IMR-90 (cell line): ENCODE measurements around the gene NBEA. TPM values are rescaled to one million over a fixed set of nuclear protein-coding genes. Genes with fewer than 3 reads are reported as not detected.

Experiments
- ATAC-seq: fragments of 200-7000 bp; cut with Tn5 transposase; 2 replicates; pipeline ENCODE4 v1.9.1; 2020; ENCODE audit warnings: low read depth, mild to moderate bottlenecking, moderate library complexity
- BruUV-seq: library from RNA; stranded (reverse); fragments of 400-500 nt; replicated peaks from 2 replicates; lab custom pipeline; 2021; lab: Mats Ljungman, UMichigan
- CTCF ChIA-PET: fragments of 300-600 bp; formaldehyde crosslinking; extraction: SDS; loops from one replicate; lab custom pipeline; 2021; ENCODE audit warnings: antibody characterized with exemption; lab: Yijun Ruan, JAX
- POLR2A ChIA-PET: fragments of 300-600 bp; sonication (Branson Sonifier 250); formaldehyde crosslinking; loops from one replicate; lab custom pipeline; 2022; ENCODE audit warnings: antibody characterized with exemption; ENCODE audit not compliant: unreplicated experiment; lab: Charles Lee
- DNase-seq: peaks from one replicate; pipeline ENCODE4 v3.0.0; 2013
- H2AFZ ChIP-seq: replicated peaks from 2 replicates; pipeline ENCODE3; 2013; ENCODE audit warnings: low read length, mild to moderate bottlenecking; ENCODE audit not compliant: poor library complexity
- H2AK5ac ChIP-seq: 2 replicates; pipeline ENCODE4 v1.6.1; 2013; ENCODE audit warnings: low read depth, low read length, inconsistent platforms
- H2AK9ac ChIP-seq: replicated peaks from 2 replicates; pipeline ENCODE3; 2013; ENCODE audit warnings: mild to moderate bottlenecking, low read depth, low read length, moderate library complexity; ENCODE audit not compliant: poor library complexity
- H2BK120ac ChIP-seq: 2 replicates; pipeline ENCODE4 v1.6.1; 2013; ENCODE audit warnings: low read depth, low read length, inconsistent platforms
- H2BK15ac ChIP-seq: 3 replicates; pipeline ENCODE4 v1.6.1; 2013; ENCODE audit warnings: low read depth, low read length, inconsistent platforms
- H2BK20ac ChIP-seq: 2 replicates; pipeline ENCODE4 v1.6.1; 2013; ENCODE audit warnings: low read depth, mild to moderate bottlenecking, inconsistent platforms, low read length, moderate library complexity
- H2BK5ac ChIP-seq: 2 replicates; pipeline ENCODE4 v1.6.1; 2013; ENCODE audit warnings: mild to moderate bottlenecking, low read depth, low read length, inconsistent platforms; ENCODE audit not compliant: poor library complexity, severe bottlenecking
- H3K14ac ChIP-seq: replicated peaks from 2 replicates; pipeline ENCODE4 v1.6.1; 2013; ENCODE audit warnings: low read depth, low read length, inconsistent platforms
- H3K18ac ChIP-seq: 2 replicates; pipeline ENCODE4 v1.6.1; 2013; ENCODE audit warnings: low read depth, low read length, control low read depth
- H3K23ac ChIP-seq: 2 replicates; pipeline ENCODE4 v1.6.1; 2013; ENCODE audit warnings: low read depth, low read length, inconsistent platforms
- H3K27ac ChIP-seq: 2 replicates; pipeline ENCODE4 v1.5.1; 2013; ENCODE audit warnings: mild to moderate bottlenecking, control low read depth, low read length; ENCODE audit not compliant: insufficient read depth
- H3K27me3 ChIP-seq: 2 replicates; pipeline ENCODE4 v1.6.1; 2013; ENCODE audit warnings: low read length; ENCODE audit not compliant: control insufficient read depth, insufficient read depth
- H3K36me3 ChIP-seq: 2 replicates; pipeline ENCODE4 v1.6.1; 2013; ENCODE audit warnings: low read length, mixed read lengths; ENCODE audit not compliant: control insufficient read depth, insufficient read depth
- H3K4ac ChIP-seq: 2 replicates; pipeline ENCODE4 v1.6.1; 2013; ENCODE audit warnings: low read depth, low read length, inconsistent platforms
- H3K4me1 ChIP-seq: 2 replicates; pipeline ENCODE4 v1.6.1; 2013; ENCODE audit warnings: low read length, mixed read lengths; ENCODE audit not compliant: control insufficient read depth, insufficient read depth
- H3K4me2 ChIP-seq: 2 replicates; pipeline ENCODE4 v1.6.1; 2013; ENCODE audit warnings: low read depth, mild to moderate bottlenecking, control low read depth, low read length, moderate library complexity
- H3K4me3 ChIP-seq: 2 replicates; pipeline ENCODE4 v1.5.1; 2013; ENCODE audit warnings: low read depth, mild to moderate bottlenecking, control low read depth, low read length, moderate library complexity; ENCODE audit not compliant: insufficient read depth
- H3K56ac ChIP-seq: 2 replicates; pipeline ENCODE4 v1.6.1; 2013; ENCODE audit warnings: low read length, inconsistent platforms; ENCODE audit not compliant: insufficient read depth; ENCODE audit errors: extremely low read depth
- H3K79me1 ChIP-seq, 2 experiments: 2 replicates each; pipeline ENCODE4 v1.6.1; 2013; ENCODE audit warnings: low read length in 2 of 2, inconsistent platforms in 1 of 2, low read depth in 1 of 2
- H3K9ac ChIP-seq: 2 replicates; pipeline ENCODE4 v1.6.1; 2013; ENCODE audit warnings: low read depth, low read length, control low read depth
- H3K9me1 ChIP-seq: 2 replicates; pipeline ENCODE4 v1.6.1; 2013; ENCODE audit warnings: low read length, inconsistent platforms; ENCODE audit not compliant: insufficient read depth
- H3K9me3 ChIP-seq: 2 replicates; pipeline ENCODE4 v1.6.1; 2013; ENCODE audit warnings: low read length; ENCODE audit not compliant: control insufficient read depth, insufficient read depth
- H4K20me1 ChIP-seq: 2 replicates; pipeline ENCODE4 v1.6.1; 2013; ENCODE audit warnings: low read length, inconsistent platforms; ENCODE audit not compliant: insufficient read depth
- H4K5ac ChIP-seq: 2 replicates; pipeline ENCODE4 v1.6.1; 2013; ENCODE audit warnings: mild to moderate bottlenecking, low read depth, low read length, control low read depth
- H4K8ac ChIP-seq, 2 experiments: 2 replicates each; pipeline ENCODE4 v1.6.1; 2013; ENCODE audit warnings: low read depth in 2 of 2, low read length in 2 of 2, control low read depth in 1 of 2, inconsistent platforms in 1 of 2
- H4K91ac ChIP-seq: 2 replicates; pipeline ENCODE4 v1.6.1; 2013; ENCODE audit warnings: low read depth, low read length, inconsistent platforms; ENCODE audit not compliant: insufficient read depth
- CHD1 ChIP-seq: IDR thresholded peaks from 2 replicates; pipeline ENCODE4 v1.6.1; 2012; ENCODE audit warnings: low read depth, low read length, improper control_type of control experiment
- MAZ ChIP-seq: IDR thresholded peaks from 2 replicates; pipeline ENCODE4 v1.6.1; 2012; ENCODE audit warnings: low read depth, mild to moderate bottlenecking, low read length, improper control_type of control experiment, moderate library complexity, borderline replicate concordance
- MXI1 ChIP-seq: IDR thresholded peaks from 2 replicates; pipeline ENCODE4 v1.6.1; 2012; ENCODE audit warnings: low read depth, mild to moderate bottlenecking, low read length, moderate library complexity, borderline replicate concordance
- RAD21 ChIP-seq: IDR thresholded peaks from 2 replicates; pipeline ENCODE4 v1.6.1; 2012; ENCODE audit warnings: low read length, improper control_type of control experiment
- RCOR1 ChIP-seq: IDR thresholded peaks from 2 replicates; pipeline ENCODE4 v1.6.1; 2012; ENCODE audit warnings: mild to moderate bottlenecking, low read length, improper control_type of control experiment; ENCODE audit not compliant: insufficient replicate concordance
- RFX5 ChIP-seq: IDR thresholded peaks from 2 replicates; pipeline ENCODE4 v1.8.0; 2012; ENCODE audit warnings: low read depth, mild to moderate bottlenecking, low read length, moderate library complexity
- USF2 ChIP-seq: fragments of 150-350 bp; IDR thresholded peaks from 2 replicates; pipeline ENCODE4 v1.6.1; 2017; ENCODE audit warnings: mild to moderate bottlenecking, antibody characterized with exemption, low read length, low read depth
- WGBS, 2 experiments: methylation state at CpG; one replicate each; pipeline versions ENCODE4 v1.1.5 to v1.1.7; 2013; ENCODE audit warnings: missing lambda C conversion rate in 2 of 2; ENCODE audit not compliant: insufficient read length in 1 of 2; ENCODE audit errors: extremely low coverage in 2 of 2; 5-methylcytosine and 5-hydroxymethylcytosine counted together
- dilution Hi-C: fragments of 300-500 bp; cut with HindIII; formaldehyde crosslinking; loops from one replicate; pipeline ENCODE4 v1.14.3; 2018; ENCODE audit warnings: low sequenced_read_pairs; ENCODE audit not compliant: unreplicated experiment
- in situ Hi-C: fragments of 300-500 bp; cut with MboI; formaldehyde crosslinking; loops from 3 replicates; pipeline ENCODE4 v1.14.3; 2019; ENCODE audit warnings: low sequenced_read_pairs, inconsistent platforms, mixed read lengths
- intact Hi-C: fragments of 100-400 bp; cut with micrococcal nuclease; formaldehyde crosslinking; loops from 2 replicates; pipeline ENCODE4 v1.10.0; 2022
- polyA plus RNA-seq, 3 experiments: library from polyadenylated mRNA; depleted of rRNA; stranded (reverse); fragments of >200 nt; gene quantifications; 2 replicates each; pipeline ENCODE4 v1.2.3, GENCODE V29; 2012; ENCODE audit warnings: low replicate concordance in 1 of 3
- total RNA-seq: library from RNA; depleted of rRNA; stranded (reverse); fragments of >200 nt; gene quantifications from 2 replicates; pipeline ENCODE4 v1.2.3, GENCODE V29; 2012
- TF ChIP-seq, protein P1 (sequence below): conservative IDR thresholded peaks from 2 replicates; pipeline ENCODE4 v1.5.1; 2012; ENCODE audit warnings: mild to moderate bottlenecking, low read depth, low read length, improper control_type of control experiment

The NBEA gene
- total and polyA plus RNA-seq, 2 of the 4 experiments (the other 2 are of a cell fraction), result 0.82 to 2.2 TPM

DNA sequence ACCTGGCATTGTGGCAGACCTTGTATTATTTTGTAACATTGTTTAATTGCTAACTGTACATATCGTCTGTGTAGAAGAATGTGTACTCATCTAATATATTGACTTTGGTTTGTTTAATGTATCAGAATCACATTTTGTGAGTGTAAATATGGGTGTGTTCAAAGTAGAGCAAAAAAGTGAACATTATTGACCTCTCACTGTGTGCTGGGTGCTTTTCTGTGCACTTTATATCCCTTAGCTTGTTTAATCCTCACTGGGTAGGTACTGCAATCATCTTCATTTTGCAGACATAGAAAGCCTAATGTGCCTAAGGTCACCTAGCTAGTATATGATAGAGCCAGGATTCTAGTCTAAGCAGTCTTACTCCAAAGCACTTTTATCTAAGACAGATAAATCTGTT lies 289.4 kb downstream of the NBEA start:
- Histone ChIP-seq H3K79me1 (no peaks in the 10 kb centered on the region), H2AK9ac (no peak overlapping the region), H2BK15ac (no peak overlapping the region), H4K5ac (no peak overlapping the region), H3K4me2 (no peak overlapping the region), H3K4me1 (no peaks in the 10 kb centered on the region), H3K56ac (no peak overlapping the region), H3K27ac (no peak overlapping the region), H2BK5ac (no peak overlapping the region), H3K14ac (no peak overlapping the region), H2AK5ac (no peak overlapping the region), H3K18ac (no peak overlapping the region), H3K4ac (no peak overlapping the region), H2BK120ac (no peak overlapping the region), H3K9me1 (no peaks in the 10 kb centered on the region), H4K91ac (no peak overlapping the region), H2BK20ac (no peak overlapping the region), H4K20me1 (no peaks in the 10 kb centered on the region), H2AFZ (no peak overlapping the region), H3K36me3 (no peaks in the 10 kb centered on the region), H3K27me3 (no peaks in the 10 kb centered on the region), H4K8ac (no peak overlapping the region), H3K23ac (no peak overlapping the region), H3K4me3 (no peak overlapping the region), H3K9ac (no peak overlapping the region), H3K9me3 (no peaks in the 10 kb centered on the region)
- POLR2A ChIA-PET, result no interaction called here
- CTCF ChIA-PET, result no interaction called here
- DNase-seq (no peak), ATAC-seq (no peak)
- intact Hi-C loops, result no loop called here
- no TSS peak for BruUV-seq
- dilution Hi-C loops, result no loop called here
- TF ChIP-seq RAD21 (no peak), USF2 (no peak), MAZ (no peak), CHD1 (no peak), MXI1 (no peak), RFX5 (no peak), RCOR1 (no peak)
- TF ChIP-seq, protein P1, sequence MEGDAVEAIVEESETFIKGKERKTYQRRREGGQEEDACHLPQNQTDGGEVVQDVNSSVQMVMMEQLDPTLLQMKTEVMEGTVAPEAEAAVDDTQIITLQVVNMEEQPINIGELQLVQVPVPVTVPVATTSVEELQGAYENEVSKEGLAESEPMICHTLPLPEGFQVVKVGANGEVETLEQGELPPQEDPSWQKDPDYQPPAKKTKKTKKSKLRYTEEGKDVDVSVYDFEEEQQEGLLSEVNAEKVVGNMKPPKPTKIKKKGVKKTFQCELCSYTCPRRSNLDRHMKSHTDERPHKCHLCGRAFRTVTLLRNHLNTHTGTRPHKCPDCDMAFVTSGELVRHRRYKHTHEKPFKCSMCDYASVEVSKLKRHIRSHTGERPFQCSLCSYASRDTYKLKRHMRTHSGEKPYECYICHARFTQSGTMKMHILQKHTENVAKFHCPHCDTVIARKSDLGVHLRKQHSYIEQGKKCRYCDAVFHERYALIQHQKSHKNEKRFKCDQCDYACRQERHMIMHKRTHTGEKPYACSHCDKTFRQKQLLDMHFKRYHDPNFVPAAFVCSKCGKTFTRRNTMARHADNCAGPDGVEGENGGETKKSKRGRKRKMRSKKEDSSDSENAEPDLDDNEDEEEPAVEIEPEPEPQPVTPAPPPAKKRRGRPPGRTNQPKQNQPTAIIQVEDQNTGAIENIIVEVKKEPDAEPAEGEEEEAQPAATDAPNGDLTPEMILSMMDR, result no peak
- in situ Hi-C loops, result no loop called here
- WGBS, 2 experiments, result no CpG with 5 or more reads among the region's 1 CpG
